Measurements from ENCODE around the gene SLC25A21.

DNA sequence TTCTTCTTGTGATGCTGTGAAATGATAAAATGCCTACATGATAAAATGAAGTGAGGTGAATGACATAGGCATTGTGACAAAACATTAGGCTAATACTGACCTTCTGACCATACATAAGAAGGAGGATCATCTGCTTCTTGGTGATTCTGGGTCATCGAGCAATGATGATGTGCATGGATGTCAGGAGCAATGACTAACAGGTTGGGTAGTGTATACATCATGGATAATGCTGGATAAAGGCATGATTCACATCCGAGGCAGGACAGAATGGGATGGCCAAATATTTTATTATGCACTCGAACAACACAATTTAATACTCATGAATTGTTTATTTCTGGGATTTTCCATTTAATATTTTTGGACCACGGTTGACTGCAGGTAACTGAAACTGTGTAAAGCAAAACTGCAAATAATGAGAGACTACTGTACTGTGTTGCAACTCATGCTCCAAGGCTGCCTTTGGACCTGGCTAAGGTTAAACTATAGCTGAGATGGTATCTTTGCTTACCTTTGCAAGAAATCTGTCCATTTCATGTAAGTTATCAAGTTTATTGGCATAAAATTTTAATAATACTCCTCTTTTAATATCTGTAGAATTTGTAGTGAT, 7.6 kb upstream of the SLC25A21 start:
- TF ChIP-seq, protein P1, sequence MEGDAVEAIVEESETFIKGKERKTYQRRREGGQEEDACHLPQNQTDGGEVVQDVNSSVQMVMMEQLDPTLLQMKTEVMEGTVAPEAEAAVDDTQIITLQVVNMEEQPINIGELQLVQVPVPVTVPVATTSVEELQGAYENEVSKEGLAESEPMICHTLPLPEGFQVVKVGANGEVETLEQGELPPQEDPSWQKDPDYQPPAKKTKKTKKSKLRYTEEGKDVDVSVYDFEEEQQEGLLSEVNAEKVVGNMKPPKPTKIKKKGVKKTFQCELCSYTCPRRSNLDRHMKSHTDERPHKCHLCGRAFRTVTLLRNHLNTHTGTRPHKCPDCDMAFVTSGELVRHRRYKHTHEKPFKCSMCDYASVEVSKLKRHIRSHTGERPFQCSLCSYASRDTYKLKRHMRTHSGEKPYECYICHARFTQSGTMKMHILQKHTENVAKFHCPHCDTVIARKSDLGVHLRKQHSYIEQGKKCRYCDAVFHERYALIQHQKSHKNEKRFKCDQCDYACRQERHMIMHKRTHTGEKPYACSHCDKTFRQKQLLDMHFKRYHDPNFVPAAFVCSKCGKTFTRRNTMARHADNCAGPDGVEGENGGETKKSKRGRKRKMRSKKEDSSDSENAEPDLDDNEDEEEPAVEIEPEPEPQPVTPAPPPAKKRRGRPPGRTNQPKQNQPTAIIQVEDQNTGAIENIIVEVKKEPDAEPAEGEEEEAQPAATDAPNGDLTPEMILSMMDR (IDR thresholded peaks at IDR 0.05), result no peak
- TF ChIP-seq EP300 (IDR thresholded peaks at IDR 0.05), result no peak
- TF ChIP-seq POLR2A (IDR thresholded peaks at IDR 0.05), result no peak

Data from suprapubic skin (tissue), 3 donors.